ENCODE results near the gene LMF2. TPM values are rescaled to one million over a fixed set of nuclear protein-coding genes. Genes with fewer than 3 reads are reported as not detected.

Gene LMF2
- total and polyA plus RNA-seq, 2 donors, result 23.5 to 90.2 TPM

DNA sequence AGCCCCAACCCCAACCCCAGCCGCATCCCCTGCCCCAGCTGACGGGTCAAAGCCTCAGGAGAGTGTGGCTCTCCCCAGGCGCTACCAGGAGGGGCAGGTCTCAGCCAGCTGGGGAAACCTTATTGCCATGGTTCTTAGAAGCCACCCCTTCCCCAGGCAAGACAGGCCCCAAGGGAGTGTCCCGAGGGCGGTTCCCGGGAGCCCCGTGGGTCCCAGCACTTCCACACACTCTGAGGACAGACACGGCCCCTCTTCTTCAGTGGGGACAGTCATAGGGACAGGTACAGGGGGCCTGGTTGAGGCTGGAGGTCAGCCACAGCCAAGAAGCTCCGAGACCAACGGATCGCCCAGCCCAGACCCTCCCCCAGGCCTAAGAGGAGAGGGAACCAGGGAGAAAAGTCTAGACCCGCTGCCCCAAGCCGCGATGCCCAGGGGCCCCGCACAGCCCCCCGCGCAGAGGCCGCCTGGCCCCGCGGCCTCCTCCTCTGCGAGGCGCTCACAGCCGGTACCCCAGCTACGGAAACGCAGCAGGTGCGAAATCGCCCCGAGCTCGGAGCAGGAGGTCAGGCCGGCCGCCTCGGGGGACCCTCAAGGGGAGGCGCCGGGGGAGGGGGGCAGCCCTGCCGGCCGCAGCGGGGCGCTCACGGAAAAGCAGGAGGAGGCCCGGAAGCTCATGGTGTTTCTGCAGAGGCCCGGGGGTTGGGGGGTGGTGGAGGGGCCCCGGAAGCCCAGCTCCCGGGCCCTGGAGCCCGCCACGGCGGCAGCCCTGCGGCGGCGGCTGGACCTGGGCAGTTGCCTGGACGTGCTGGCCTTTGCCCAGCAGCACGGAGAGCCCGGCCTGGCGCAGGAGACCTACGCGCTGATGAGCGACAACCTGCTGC lies 40.8 kb upstream of the LMF2 start:
- peak overlapping the region in 1 of 2 donors; percentile 55 for H3K4me3 ChIP-seq (ENCODE audit: low read length in 2 of 2)
- peaks cover 8 to 36% of the 10 kb centered on the region in 2 donors for H3K4me1 ChIP-seq (ENCODE audit: control insufficient read depth in 2 of 2, insufficient read depth in 2 of 2, low read length in 2 of 2)
- peak overlapping the region; percentile 26 to 74 for H3K27ac ChIP-seq (ENCODE audit: low read depth in 1 of 2, low read length in 1 of 2)
- H3K9me3 ChIP-seq (ENCODE audit: control insufficient read depth in 2 of 2, insufficient read depth in 1 of 2, low read length in 1 of 2), result no peaks in the 10 kb centered on the region
- H3K36me3 ChIP-seq (ENCODE audit: control insufficient read depth in 2 of 2, insufficient read depth in 2 of 2, low read length in 1 of 2), result no peaks in the 10 kb centered on the region
- 11% methylated on average over 56 of the region's 56 CpGs for WGBS
- peaks cover 14 to 86% of the 10 kb centered on the region in 2 donors for H3K27me3 ChIP-seq (ENCODE audit: control insufficient read depth in 2 of 2, insufficient read depth in 1 of 2, low read length in 1 of 2)
- peak in 1 of 9 donors; percentile 70 for DNase-seq (ENCODE audit: low read depth in 6 of 9, low spot score in 9 of 9)

DNA sequence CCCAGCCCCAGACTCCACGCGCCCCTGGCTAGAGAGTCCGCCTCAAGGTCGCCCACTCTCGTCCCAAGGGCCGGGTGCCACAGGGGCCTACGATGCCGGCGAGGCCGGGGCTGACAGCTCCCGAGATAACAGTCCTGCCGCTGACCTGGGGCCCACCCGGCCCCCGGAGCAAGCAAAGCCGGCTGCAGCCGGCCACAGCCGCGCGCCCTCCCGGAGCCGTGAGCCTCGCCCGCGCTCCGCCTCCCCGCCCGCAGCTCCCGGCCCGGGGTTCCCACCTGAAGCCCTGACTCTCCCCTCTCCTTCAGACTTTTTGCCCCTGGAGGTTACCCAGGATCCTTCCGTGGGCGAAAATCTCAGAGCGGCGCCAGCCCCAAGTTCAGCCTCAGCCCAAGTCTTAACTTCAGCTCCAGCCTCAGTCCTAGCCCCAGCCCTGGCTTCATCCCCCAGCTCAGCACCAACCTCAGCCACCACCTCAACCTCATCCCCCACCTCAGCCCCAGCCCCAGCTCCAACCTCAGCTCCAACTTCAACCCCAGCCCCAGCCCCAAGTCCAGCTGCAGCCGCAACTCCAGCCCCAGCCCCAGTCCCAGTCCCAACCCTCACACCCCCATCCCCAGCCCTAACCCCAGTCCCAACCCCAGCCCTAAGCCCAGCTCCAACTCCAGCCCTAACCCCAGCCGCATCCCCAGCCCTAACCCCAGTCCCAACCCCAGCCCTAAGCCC lies 39.9 kb upstream of the LMF2 start:
- Histone ChIP-seq H3K9me3 (ENCODE audit: control insufficient read depth in 2 of 2, insufficient read depth in 1 of 2, low read length in 1 of 2) (no peaks in the 10 kb centered on the region), H3K4me3 (ENCODE audit: low read length in 2 of 2) (no peak overlapping the region), H3K27ac (ENCODE audit: low read depth in 1 of 2, low read length in 1 of 2) (peak overlapping the region in 1 of 2 donors; percentile 17), H3K36me3 (ENCODE audit: control insufficient read depth in 2 of 2, insufficient read depth in 2 of 2, low read length in 1 of 2) (no peaks in the 10 kb centered on the region), H3K27me3 (ENCODE audit: control insufficient read depth in 2 of 2, insufficient read depth in 1 of 2, low read length in 1 of 2) (peaks cover 14 to 89% of the 10 kb centered on the region in 2 donors), H3K4me1 (ENCODE audit: control insufficient read depth in 2 of 2, insufficient read depth in 2 of 2, low read length in 2 of 2) (peaks cover 8 to 36% of the 10 kb centered on the region in 2 donors)
- DNase-seq (ENCODE audit: low read depth in 6 of 9, low spot score in 9 of 9), result no peak
- WGBS, result 73% methylated on average over 35 of the region's 35 CpGs

DNA sequence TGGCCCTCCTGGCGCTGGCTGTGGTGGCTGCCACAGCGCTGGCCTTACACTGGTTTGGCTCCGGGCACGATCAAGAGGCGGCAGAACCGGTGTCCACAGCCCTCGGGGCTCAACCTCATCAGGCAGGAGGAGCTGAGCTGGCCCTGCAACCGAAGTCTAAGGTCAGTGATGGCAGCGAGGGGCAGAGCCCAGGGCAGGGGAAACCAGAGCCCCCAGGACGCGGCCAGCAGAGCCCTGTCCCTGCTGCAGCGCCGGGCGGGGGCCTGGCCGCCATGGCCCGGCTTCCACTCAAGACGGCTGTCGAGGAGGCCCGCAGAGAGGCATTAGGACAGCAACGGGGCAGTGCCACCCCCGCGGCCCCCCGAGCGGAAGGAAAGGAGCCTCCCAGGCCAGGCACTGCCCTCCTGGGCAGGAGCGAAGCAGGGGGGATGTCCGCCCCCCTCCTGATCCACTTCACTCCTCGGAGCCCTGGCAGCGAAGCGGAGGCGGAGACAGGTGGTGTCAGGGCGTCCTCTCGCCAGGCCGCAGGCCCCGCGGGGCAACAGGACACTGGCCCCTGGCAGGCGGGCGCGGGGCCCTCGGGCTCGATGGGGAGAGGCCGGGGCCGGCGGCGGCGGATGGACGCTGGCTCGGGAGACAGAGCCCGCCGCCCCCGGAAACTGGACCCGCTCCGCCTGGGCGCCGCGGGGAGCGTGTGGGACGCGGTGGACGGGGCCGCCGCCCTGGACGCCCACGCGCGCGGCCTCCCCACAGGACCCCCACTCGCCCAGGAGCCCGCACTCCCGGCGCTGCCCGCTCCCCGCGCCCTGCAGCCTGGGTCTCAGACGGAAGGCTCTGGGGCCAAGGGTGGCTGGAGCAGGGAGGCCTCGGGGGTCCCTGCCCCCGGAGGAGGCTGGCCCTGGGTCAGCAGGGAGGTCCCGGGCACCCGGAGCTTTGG lies 39.1 kb upstream of the LMF2 start:
- no peaks in the 10 kb centered on the region for H3K36me3 ChIP-seq (ENCODE audit: control insufficient read depth in 2 of 2, insufficient read depth in 2 of 2, low read length in 1 of 2)
- no peak for DNase-seq (ENCODE audit: low read depth in 6 of 9, low spot score in 9 of 9)
- H3K4me1 ChIP-seq (ENCODE audit: control insufficient read depth in 2 of 2, insufficient read depth in 2 of 2, low read length in 2 of 2), result peaks cover 8 to 36% of the 10 kb centered on the region in 2 donors
- no peaks in the 10 kb centered on the region for H3K9me3 ChIP-seq (ENCODE audit: control insufficient read depth in 2 of 2, insufficient read depth in 1 of 2, low read length in 1 of 2)
- no peak overlapping the region for H3K4me3 ChIP-seq (ENCODE audit: low read length in 2 of 2)
- peaks cover 14 to 83% of the 10 kb centered on the region in 2 donors for H3K27me3 ChIP-seq (ENCODE audit: control insufficient read depth in 2 of 2, insufficient read depth in 1 of 2, low read length in 1 of 2)
- WGBS, result 90% methylated on average over 78 of the region's 78 CpGs
- peak overlapping the region in 1 of 2 donors; percentile 84 for H3K27ac ChIP-seq (ENCODE audit: low read depth in 1 of 2, low read length in 1 of 2)

DNA sequence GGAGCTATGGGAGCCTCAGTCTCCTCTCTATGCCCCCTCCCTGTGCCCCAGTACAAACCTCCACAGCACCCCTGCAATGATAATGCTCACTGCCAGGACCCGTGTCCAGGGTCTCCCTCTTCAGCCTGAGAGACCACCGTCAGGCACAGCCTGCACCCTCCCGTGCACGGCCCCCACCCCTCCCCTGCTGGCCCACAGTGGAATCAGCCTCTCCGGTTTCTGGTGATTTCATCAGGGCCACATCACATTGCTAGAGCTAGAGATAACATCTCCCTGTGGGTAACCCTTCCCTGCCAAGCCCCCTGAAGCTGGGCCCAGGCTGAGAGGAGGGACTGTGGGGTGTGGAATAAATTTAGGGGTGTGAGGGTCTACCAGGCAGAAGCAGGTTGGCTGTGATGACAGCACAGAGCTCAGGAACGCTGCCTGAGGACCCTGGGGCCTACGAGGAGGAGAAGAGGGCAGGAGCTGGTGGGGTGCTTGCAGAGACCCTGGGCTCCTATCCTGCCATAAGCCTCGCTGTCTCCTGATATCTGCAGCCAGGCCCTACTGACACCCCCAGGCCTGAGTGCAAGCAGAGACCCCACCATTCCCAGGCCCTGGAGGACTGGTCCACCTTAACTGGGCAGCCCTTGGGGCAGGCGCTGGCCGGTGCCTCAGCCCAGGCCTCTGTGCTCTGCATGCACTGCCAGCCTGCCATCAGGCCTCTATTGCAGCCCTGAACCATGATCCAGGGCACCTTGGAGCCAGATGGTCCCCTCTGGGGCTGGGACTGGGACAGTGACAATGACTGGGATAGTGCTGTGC lies 38.2 kb upstream of the LMF2 start, which contains the start of gene KLHDC7B:
KLHDC7B (plus strand) TSS at position 378 of the 804 bp plus-strand sequence; CDS start at position 723, 345 bp downstream.
- H3K27me3 ChIP-seq (ENCODE audit: control insufficient read depth in 2 of 2, insufficient read depth in 1 of 2, low read length in 1 of 2), result peaks cover 14 to 78% of the 10 kb centered on the region in 2 donors
- DNase-seq (ENCODE audit: low read depth in 6 of 9, low spot score in 9 of 9), result no peak
- WGBS, result 52% methylated on average over 10 of the region's 10 CpGs
- peaks cover 8 to 36% of the 10 kb centered on the region in 2 donors for H3K4me1 ChIP-seq (ENCODE audit: control insufficient read depth in 2 of 2, insufficient read depth in 2 of 2, low read length in 2 of 2)
- H3K4me3 ChIP-seq (ENCODE audit: low read length in 2 of 2), result no peak within 1 kb of the TSS
- H3K9me3 ChIP-seq (ENCODE audit: control insufficient read depth in 2 of 2, insufficient read depth in 1 of 2, low read length in 1 of 2), result no peaks in the 10 kb centered on the region
- peak within 1 kb of the TSS; percentile 57 to 84 for H3K27ac ChIP-seq (ENCODE audit: low read depth in 1 of 2, low read length in 1 of 2)
- no peaks in the 10 kb centered on the region for H3K36me3 ChIP-seq (ENCODE audit: control insufficient read depth in 2 of 2, insufficient read depth in 2 of 2, low read length in 1 of 2)

DNA sequence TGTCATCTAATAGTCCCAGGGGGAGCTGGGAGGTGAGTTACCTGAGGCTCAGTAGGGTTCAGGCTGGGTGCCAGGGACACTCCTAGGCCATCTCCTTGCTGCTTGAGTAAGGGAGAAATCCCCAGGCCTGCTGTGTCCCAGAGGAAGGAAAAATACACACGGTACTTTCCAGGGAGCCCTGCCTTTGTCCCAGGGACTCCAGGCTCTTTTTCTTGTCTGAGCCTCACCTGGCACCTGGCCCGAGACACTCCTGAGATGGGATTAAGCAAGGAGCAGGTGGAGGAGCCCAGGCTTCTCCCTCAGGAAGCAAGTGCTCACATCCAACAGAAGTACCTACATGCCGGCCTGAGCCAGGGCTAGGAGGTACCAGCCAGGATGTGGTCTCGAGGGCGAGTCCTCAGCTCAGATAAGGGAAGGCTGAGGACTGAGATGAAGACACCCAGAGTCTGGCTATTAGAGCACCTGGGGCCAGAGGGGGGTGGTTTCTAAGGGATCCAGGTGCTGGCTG lies 37.3 kb upstream of the LMF2 start:
- Histone ChIP-seq H3K9me3 (ENCODE audit: control insufficient read depth in 2 of 2, insufficient read depth in 1 of 2, low read length in 1 of 2) (no peaks in the 10 kb centered on the region), H3K27ac (ENCODE audit: low read depth in 1 of 2, low read length in 1 of 2) (peak overlapping the region; percentile 84 to 88), H3K4me3 (ENCODE audit: low read length in 2 of 2) (no peak overlapping the region), H3K4me1 (ENCODE audit: control insufficient read depth in 2 of 2, insufficient read depth in 2 of 2, low read length in 2 of 2) (peaks cover 8 to 39% of the 10 kb centered on the region in 2 donors), H3K36me3 (ENCODE audit: control insufficient read depth in 2 of 2, insufficient read depth in 2 of 2, low read length in 1 of 2) (no peaks in the 10 kb centered on the region), H3K27me3 (ENCODE audit: control insufficient read depth in 2 of 2, insufficient read depth in 1 of 2, low read length in 1 of 2) (peaks cover 14 to 73% of the 10 kb centered on the region in 2 donors)
- WGBS, result 40% methylated on average over 5 of the region's 5 CpGs
- peak in 1 of 9 donors; percentile 53 for DNase-seq (ENCODE audit: low read depth in 6 of 9, low spot score in 9 of 9)

DNA sequence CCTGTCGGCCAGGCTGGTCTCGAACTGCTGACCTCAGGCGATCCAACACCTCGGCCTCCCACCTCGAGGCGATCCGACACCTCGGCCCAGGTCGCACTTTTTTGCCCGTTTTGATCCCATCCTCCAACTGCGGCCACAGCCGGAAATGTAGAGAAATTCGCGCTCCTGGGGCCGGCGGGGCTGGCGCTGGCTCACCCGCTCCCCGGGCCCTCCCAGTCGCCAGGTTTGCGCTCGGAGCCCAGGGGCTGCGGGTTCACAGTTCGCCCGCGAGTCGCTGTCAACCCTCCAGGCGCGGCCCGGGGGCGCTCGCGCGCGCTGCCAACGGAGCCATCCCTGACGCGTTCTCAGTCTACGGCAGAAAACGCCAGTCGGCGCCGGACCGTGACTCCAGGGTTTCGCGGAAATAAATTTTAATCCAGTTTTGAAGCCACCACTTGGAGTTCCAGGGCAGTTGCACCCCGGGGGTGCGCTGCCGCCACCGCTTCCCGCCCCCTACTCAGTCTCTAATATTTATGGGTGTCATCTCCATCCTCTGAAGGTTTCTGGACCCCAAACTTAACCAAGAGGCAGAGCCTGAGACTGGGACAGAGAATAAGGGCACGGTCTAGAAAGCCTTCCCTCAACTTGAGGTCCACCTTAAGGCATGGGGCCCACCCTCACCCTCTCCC lies 36.7 kb upstream of the LMF2 start:
- 8% methylated on average over 52 of the region's 52 CpGs for WGBS

DNA sequence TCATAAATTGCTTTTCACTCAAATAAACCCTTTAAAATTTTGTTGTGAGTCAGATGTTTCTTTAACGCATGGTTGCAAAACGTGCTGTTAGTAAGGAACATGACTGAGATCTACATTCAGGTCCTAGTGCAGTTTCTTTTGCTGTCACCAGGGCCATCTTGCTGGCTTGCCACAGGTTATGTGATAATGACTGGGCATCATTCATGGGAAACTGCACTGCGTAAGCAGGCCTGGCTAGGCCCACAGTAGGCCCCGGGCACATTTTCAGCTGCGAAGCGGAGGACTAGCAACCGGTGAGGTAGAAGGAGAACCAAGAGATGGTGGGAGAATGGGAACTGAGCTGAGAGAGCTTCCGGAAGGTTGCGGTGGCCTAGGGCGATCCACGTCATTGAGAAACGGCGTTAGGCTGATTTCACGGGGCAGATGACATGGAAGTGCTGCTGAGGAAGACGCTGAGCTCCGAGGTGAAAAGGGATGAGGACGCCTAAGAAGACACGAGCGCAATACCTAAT lies 35.0 kb upstream of the LMF2 start:
- H3K4me1 ChIP-seq (ENCODE audit: control insufficient read depth in 2 of 2, insufficient read depth in 2 of 2, low read length in 2 of 2), result peaks cover 0 to 39% of the 10 kb centered on the region in 2 donors
- peak overlapping the region; percentile 3 to 75 for H3K27ac ChIP-seq (ENCODE audit: low read depth in 1 of 2, low read length in 1 of 2)
- H3K36me3 ChIP-seq (ENCODE audit: control insufficient read depth in 2 of 2, insufficient read depth in 2 of 2, low read length in 1 of 2), result no peaks in the 10 kb centered on the region
- no peaks in the 10 kb centered on the region for H3K9me3 ChIP-seq (ENCODE audit: control insufficient read depth in 2 of 2, insufficient read depth in 1 of 2, low read length in 1 of 2)
- no peak for DNase-seq (ENCODE audit: low read depth in 6 of 9, low spot score in 9 of 9)
- peaks cover 7 to 62% of the 10 kb centered on the region in 2 donors for H3K27me3 ChIP-seq (ENCODE audit: control insufficient read depth in 2 of 2, insufficient read depth in 1 of 2, low read length in 1 of 2)
- H3K4me3 ChIP-seq (ENCODE audit: low read length in 2 of 2), result no peak overlapping the region
- WGBS, result 97% methylated on average over 19 of the region's 19 CpGs

More for the DNA sequence above, 36.7 kb upstream of the LMF2 start:
- Histone ChIP-seq H3K4me3 (ENCODE audit: low read length in 2 of 2) (no peak overlapping the region), H3K4me1 (ENCODE audit: control insufficient read depth in 2 of 2, insufficient read depth in 2 of 2, low read length in 2 of 2) (peaks cover 6 to 40% of the 10 kb centered on the region in 2 donors), H3K27me3 (ENCODE audit: control insufficient read depth in 2 of 2, insufficient read depth in 1 of 2, low read length in 1 of 2) (peaks cover 16 to 68% of the 10 kb centered on the region in 2 donors), H3K9me3 (ENCODE audit: control insufficient read depth in 2 of 2, insufficient read depth in 1 of 2, low read length in 1 of 2) (no peaks in the 10 kb centered on the region), H3K36me3 (ENCODE audit: control insufficient read depth in 2 of 2, insufficient read depth in 2 of 2, low read length in 1 of 2) (no peaks in the 10 kb centered on the region), H3K27ac (ENCODE audit: low read depth in 1 of 2, low read length in 1 of 2) (peak overlapping the region; percentile 84 to 88)
- DNase-seq (ENCODE audit: low read depth in 6 of 9, low spot score in 9 of 9), result peak in 3 of 9 donors; percentile 60 to 76 (median 67)
